Left ventricle myocardium inferior (tissue), 1 donor: ENCODE measurements around the gene CYGB. TPM values are rescaled to one million over a fixed set of nuclear protein-coding genes. Genes with fewer than 3 reads are reported as not detected.

ENCODE experiments used
- DNase-seq: peaks from one replicate; pipeline ENCODE4 v3.0.0-alpha.2; 2020
- H3K27ac ChIP-seq: fragments of 200-600 bp; replicated peaks from 2 replicates; pipeline ENCODE4 v1.8.0; 2021
- H3K27me3 ChIP-seq: fragments of 200-600 bp; 2 replicates; pipeline ENCODE4 v1.8.0; 2021; ENCODE audit warnings: low read depth
- H3K36me3 ChIP-seq: fragments of 200-600 bp; 2 replicates; pipeline ENCODE4 v1.8.0; 2021
- H3K4me1 ChIP-seq: fragments of 200-600 bp; 2 replicates; pipeline ENCODE4 v1.8.0; 2021
- H3K4me3 ChIP-seq: fragments of 200-600 bp; 2 replicates; pipeline ENCODE4 v1.8.0; 2021; ENCODE audit warnings: mild to moderate bottlenecking, moderate library complexity
- H3K9me3 ChIP-seq: fragments of 200-600 bp; replicated peaks from 2 replicates; pipeline ENCODE4 v1.8.0; 2021
- CTCF ChIP-seq: fragments of 200-600 bp; IDR thresholded peaks from 2 replicates; pipeline ENCODE4 v1.8.0; 2021; ENCODE audit warnings: antibody characterized with exemption, mild to moderate bottlenecking, borderline replicate concordance
- intact Hi-C: fragments of 100-400 bp; cut with micrococcal nuclease; formaldehyde crosslinking; loops from one replicate; pipeline ENCODE4 v1.11.0; 2022
- total RNA-seq: library from RNA; stranded (reverse); fragmentation: NEBNext Ultra II Directional; extraction: Animal tissue kit (Norgen Biotek cat#: 25700); gene quantifications from one replicate; pipeline ENCODE4 v1.2.1, GENCODE V29; 2021
- donor health status: DM: no; HTN: yes; CAD: no; lungs with severe emphysema.

Gene CYGB
- total RNA-seq, 1 donor from 2014 or later, result 24.1 TPM

- Histone ChIP-seq H3K27ac (peak overlapping the region; percentile 68), H3K4me1 (peaks cover 29% of the 10 kb centered on the region), H3K36me3 (no peaks in the 10 kb centered on the region), H3K9me3 (no peaks in the 10 kb centered on the region), H3K4me3 (peak overlapping the region; percentile 82), H3K27me3 (peaks cover 32% of the 10 kb centered on the region)
- DNase-seq, result no peak
- intact Hi-C loops, result no loop called here
- TF ChIP-seq CTCF, result no peak
Measured at GRCh38 chr17:76584427-76585032, 47.0 kb upstream of the CYGB start.

DNA sequence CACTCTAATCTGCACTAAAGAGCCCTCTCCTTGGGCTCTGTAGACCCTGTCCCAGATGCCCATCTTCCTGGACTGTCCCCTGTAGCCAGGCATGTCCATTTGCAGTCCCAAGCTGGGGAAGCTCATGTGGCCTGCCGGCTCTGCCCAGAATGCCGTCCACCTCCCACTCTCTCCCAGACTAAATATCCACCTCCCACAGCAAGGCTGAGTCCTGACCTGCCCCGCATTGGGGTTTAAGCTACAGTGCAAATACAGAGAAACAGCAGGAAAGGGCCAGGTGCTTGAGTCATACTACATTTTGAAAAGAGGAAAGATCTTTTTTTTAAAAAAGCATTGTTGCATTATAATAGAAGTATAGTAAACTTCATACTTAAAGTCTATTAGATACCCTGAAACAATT, 45.2 kb upstream of the CYGB start:
- H3K4me1 ChIP-seq, result peaks cover 29% of the 10 kb centered on the region
- DNase-seq, result no peak
- intact Hi-C loops, result no loop called here
- peaks cover 19% of the 10 kb centered on the region for H3K27me3 ChIP-seq
- no peak overlapping the region for H3K27ac ChIP-seq
- no peak overlapping the region for H3K4me3 ChIP-seq
- H3K36me3 ChIP-seq, result no peaks in the 10 kb centered on the region
- no peak for TF ChIP-seq CTCF
- no peaks in the 10 kb centered on the region for H3K9me3 ChIP-seq

DNA sequence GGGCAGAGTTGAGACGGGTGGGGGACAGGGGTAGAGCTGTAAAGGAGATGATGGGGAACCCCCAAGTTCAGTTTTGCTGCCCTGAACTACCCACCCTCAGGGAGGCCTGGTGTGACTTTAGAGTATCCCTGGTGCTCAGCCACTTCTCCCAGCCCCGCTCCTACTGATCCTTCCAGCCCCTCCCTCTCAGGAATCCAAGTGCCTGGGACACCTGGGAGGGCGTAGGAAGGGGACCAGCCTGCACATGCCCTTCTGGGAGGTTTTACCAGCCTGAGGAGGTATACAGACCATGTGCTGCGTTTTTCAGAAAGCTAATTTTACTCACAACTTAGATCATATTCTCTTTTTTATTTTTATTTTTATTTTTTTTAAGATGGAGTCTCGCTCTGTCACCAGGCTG, 44.0 kb upstream of the CYGB start:
- Histone ChIP-seq H3K27me3 (peaks cover 12% of the 10 kb centered on the region), H3K4me3 (no peak overlapping the region), H3K36me3 (no peaks in the 10 kb centered on the region), H3K9me3 (no peaks in the 10 kb centered on the region), H3K4me1 (peaks cover 22% of the 10 kb centered on the region), H3K27ac (no peak overlapping the region)
- intact Hi-C loops, result no loop called here
- no peak for DNase-seq
- TF ChIP-seq CTCF, result no peak

- Histone ChIP-seq H3K9me3 (no peaks in the 10 kb centered on the region), H3K27me3 (no peaks in the 10 kb centered on the region), H3K4me3 (no peak overlapping the region), H3K27ac (no peak overlapping the region), H3K36me3 (no peaks in the 10 kb centered on the region), H3K4me1 (no peaks in the 10 kb centered on the region)
- no peak for DNase-seq
- intact Hi-C loops, result no loop called here
- no peak for TF ChIP-seq CTCF
Measured at GRCh38 chr17:76579281-76579680, 41.8 kb upstream of the CYGB start.

DNA sequence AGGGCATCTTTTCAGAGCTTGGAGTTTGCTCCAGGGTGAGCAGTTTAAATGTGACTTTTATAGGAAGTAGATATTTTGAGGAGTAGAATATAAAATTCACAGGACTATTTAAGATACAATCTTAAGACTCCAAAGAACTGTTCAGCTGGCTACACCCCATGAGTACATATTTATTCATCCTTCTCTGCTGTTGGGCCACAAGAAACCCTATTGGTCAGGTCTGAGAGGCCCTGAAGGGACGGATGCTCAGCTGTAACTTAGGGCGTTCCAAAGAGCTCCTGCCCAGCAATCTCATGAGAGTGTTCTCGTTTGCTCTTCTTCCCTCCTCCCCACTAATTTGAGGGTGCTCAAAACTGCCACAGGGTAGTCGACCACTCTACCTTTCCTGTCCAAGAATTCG, 40.9 kb upstream of the CYGB start:
- DNase-seq, result no peak

More for the DNA sequence above, 40.9 kb upstream of the CYGB start:
- H3K4me3 ChIP-seq, result no peak overlapping the region
- no peaks in the 10 kb centered on the region for H3K9me3 ChIP-seq
- no peaks in the 10 kb centered on the region for H3K36me3 ChIP-seq
- TF ChIP-seq CTCF, result no peak
- intact Hi-C loops, result no loop called here
- H3K4me1 ChIP-seq, result no peaks in the 10 kb centered on the region
- no peak overlapping the region for H3K27ac ChIP-seq
- no peaks in the 10 kb centered on the region for H3K27me3 ChIP-seq
